H1 (cell line): ENCODE data around the gene ARHGAP22. TPM values are rescaled to one million over a fixed set of nuclear protein-coding genes. Genes with fewer than 3 reads are reported as not detected.

ENCODE experiments used
- KDM5A ChIP-seq: fragments of 200-600 bp; IDR thresholded peaks from 2 replicates; pipeline ENCODE4 v1.7.1; 2012; ENCODE audit warnings: mild to moderate bottlenecking, low read length, inconsistent platforms, mixed read lengths
- MAFK ChIP-seq: IDR thresholded peaks from 2 replicates; pipeline ENCODE4 v1.6.1; 2012; ENCODE audit warnings: low read depth, mild to moderate bottlenecking, improper control_type of control experiment, low read length
- PHF8 ChIP-seq: fragments of 200-600 bp; sonication (generic); conservative IDR thresholded peaks from 2 replicates; pipeline ENCODE4 v1.7.1; 2012; ENCODE audit warnings: low read depth, mild to moderate bottlenecking, inconsistent platforms, low read length, moderate library complexity
- SIX5 ChIP-seq: IDR thresholded peaks from 2 replicates; pipeline ENCODE4 v1.6.1; 2011; ENCODE audit warnings: mild to moderate bottlenecking, low read depth, low read length
- TAF1 ChIP-seq: IDR thresholded peaks from 2 replicates; pipeline ENCODE4 v1.6.1; 2011; ENCODE audit warnings: mild to moderate bottlenecking, low read depth, low read length
- TAF7 ChIP-seq: optimal IDR thresholded peaks from 2 replicates; pipeline ENCODE3; 2011; ENCODE audit warnings: low read depth, mild to moderate bottlenecking, inconsistent platforms, low read length, moderate library complexity, borderline replicate concordance
- polyA plus RNA-seq, 7 experiments: library from polyadenylated mRNA; depleted of rRNA in 3 of 7; stranded (reverse) in 5 of 7; unstranded in 2 of 7; fragments of >200 nt in 5 of 7; fragments of 200-250 nt in 2 of 7; gene quantifications; 1 replicate in 5 of 7; 2 replicates in 1 of 7; 4 replicates in 1 of 7; pipeline versions ENCODE4 v1.2.1 to v1.2.3, GENCODE V29; 2011 to 2013; ENCODE audit warnings: missing spikeins in 2 of 7, mixed read lengths in 2 of 7
- total RNA-seq: library from RNA; stranded (reverse); fragmentation: NEBNext Ultra II Directional; extraction: Animal tissue kit (Norgen Biotek cat#: 25700); gene quantifications from 2 replicates; pipeline ENCODE4 v1.2.1, GENCODE V29; 2021

Gene ARHGAP22
- total and polyA plus RNA-seq, 2 of the 8 experiments (the other 6 are each of a cell fraction or from before 2014, with no cell fraction given), result 3.6 to 11.2 TPM

GRCh38 chr10:48468130-48468790 lies 136.6 kb downstream of the ARHGAP22 start (continued):
- TF ChIP-seq KDM5A (no peak), SIX5 (no peak), MAFK (no peak), TAF1 (no peak), PHF8 (no peak), TAF7 (no peak)
